ENCODE data around the gene PLXDC2. TPM values are rescaled to one million over a fixed set of nuclear protein-coding genes. Genes with fewer than 3 reads are reported as not detected.

PLXDC2 gene
- total RNA-seq, 2 experiments from 2014 or later = not detected

- intact Hi-C loops (cut with micrococcal nuclease) = no loop called here
- Mint-ChIP-seq H3K36me3 (ENCODE audit: low read depth) (no peaks in the 10 kb centered on the region), H3K27me3 (no peaks in the 10 kb centered on the region), H3K4me1 (ENCODE audit: low read depth) (no peaks in the 10 kb centered on the region), H3K27ac (no peak overlapping the region), H3K4me3 (no peak overlapping the region), H3K9me3 (no peaks in the 10 kb centered on the region)
- DNase-seq (no peak), ATAC-seq (no peak)
- POLR2A ChIA-PET = no interaction called here
- no peak for TF ChIP-seq CTCF (IDR thresholded peaks at IDR 0.05)
- CTCF ChIA-PET = no interaction called here
These were observed 98.9 kb downstream of the PLXDC2 start for GRCh38 chr10:19915125-19915524.

GRCh38 chr10:19915816-19916215 is 99.6 kb downstream of the PLXDC2 start:
- DNase-seq (no peak), ATAC-seq (no peak)
- Mint-ChIP-seq H3K27ac (no peak overlapping the region), H3K4me1 (ENCODE audit: low read depth) (no peaks in the 10 kb centered on the region), H3K9me3 (no peaks in the 10 kb centered on the region), H3K27me3 (no peaks in the 10 kb centered on the region), H3K36me3 (ENCODE audit: low read depth) (no peaks in the 10 kb centered on the region), H3K4me3 (no peak overlapping the region)
- no peak for TF ChIP-seq CTCF (IDR thresholded peaks at IDR 0.05)
- intact Hi-C loops (cut with micrococcal nuclease) = no loop called here
- ChIA-PET CTCF (no interaction called here), POLR2A (no interaction called here)

- POLR2A ChIA-PET = no interaction called here
- intact Hi-C loops (cut with micrococcal nuclease) = no loop called here
These were observed 101.7 kb downstream of the PLXDC2 start for GRCh38 chr10:19917751-19918478.

GRCh38 chr10:19918794-19919193 is 102.6 kb downstream of the PLXDC2 start:
- ChIA-PET POLR2A (no interaction called here), CTCF (no interaction called here)
- intact Hi-C loops (cut with micrococcal nuclease) = no loop called here
- Mint-ChIP-seq H3K27me3 (no peaks in the 10 kb centered on the region), H3K4me3 (no peak overlapping the region), H3K4me1 (ENCODE audit: low read depth) (no peaks in the 10 kb centered on the region), H3K36me3 (ENCODE audit: low read depth) (no peaks in the 10 kb centered on the region), H3K27ac (no peak overlapping the region), H3K9me3 (no peaks in the 10 kb centered on the region)
- no peak for DNase-seq
- TF ChIP-seq CTCF (IDR thresholded peaks at IDR 0.05) = no peak
- no peak for ATAC-seq

More at GRCh38 chr10:19917751-19918478, 101.7 kb downstream of the PLXDC2 start:
- H3K27me3 Mint-ChIP-seq = no peaks in the 10 kb centered on the region
- H3K9me3 Mint-ChIP-seq = no peaks in the 10 kb centered on the region
- H3K4me3 Mint-ChIP-seq = no peak overlapping the region
- no peak for TF ChIP-seq CTCF (IDR thresholded peaks at IDR 0.05)
- H3K36me3 Mint-ChIP-seq (ENCODE audit: low read depth) = no peaks in the 10 kb centered on the region
- no peak overlapping the region for H3K27ac Mint-ChIP-seq
- CTCF ChIA-PET = no interaction called here
- H3K4me1 Mint-ChIP-seq (ENCODE audit: low read depth) = no peaks in the 10 kb centered on the region
- DNase-seq (no peak), ATAC-seq (no peak)

- H3K36me3 Mint-ChIP-seq (ENCODE audit: low read depth) = no peaks in the 10 kb centered on the region
- ChIA-PET CTCF (no interaction called here), POLR2A (no interaction called here)
- no peak overlapping the region for H3K4me3 Mint-ChIP-seq
- no peaks in the 10 kb centered on the region for H3K27me3 Mint-ChIP-seq
- no peak for ATAC-seq
- no peaks in the 10 kb centered on the region for H3K9me3 Mint-ChIP-seq
- DNase-seq = no peak
- intact Hi-C loops (cut with micrococcal nuclease) = no loop called here
- no peak for TF ChIP-seq CTCF (IDR thresholded peaks at IDR 0.05)
- no peaks in the 10 kb centered on the region for H3K4me1 Mint-ChIP-seq (ENCODE audit: low read depth)
- no peak overlapping the region for H3K27ac Mint-ChIP-seq
These were observed 103.4 kb downstream of the PLXDC2 start for GRCh38 chr10:19919671-19920070.
